Activated CD4-positive, alpha-beta T cell treated with anti-CD3 and anti-CD28 coated beads for 36 hours (primary cell): Measurements from ENCODE around the gene TENM3. TPM values are rescaled to one million over a fixed set of nuclear protein-coding genes. Genes with fewer than 3 reads are reported as not detected.

Experiments
- ATAC-seq: fragments of 200-7000 bp; cut with Tn5 transposase; one replicate; pipeline ENCODE4 v1.10.0; 2021; ENCODE audit warnings: mild to moderate bottlenecking, moderate library complexity
- CTCF ChIA-PET: fragments of 350-600 bp; sonication (Branson Sonifier 250); formaldehyde crosslinking; loops from one replicate; lab custom pipeline; 2021; ENCODE audit warnings: antibody characterized with exemption; lab: Charles Lee
- POLR2A ChIA-PET: fragments of 350-600 bp; sonication (Branson Sonifier 250); formaldehyde crosslinking; loops from one replicate; lab custom pipeline; 2021; ENCODE audit warnings: antibody characterized with exemption, inconsistent platforms; lab: Charles Lee
- DNase-seq: peaks from one replicate; pipeline ENCODE4 v3.0.0-alpha.2; 2020
- H3K27ac Mint-ChIP-seq: one replicate; pipeline ENCODE4 v1.8.0; 2021; ENCODE audit warnings: mixed read lengths
- H3K27me3 Mint-ChIP-seq: one replicate; pipeline ENCODE4 v1.8.0; 2021; ENCODE audit warnings: mixed read lengths
- H3K36me3 Mint-ChIP-seq: one replicate; pipeline ENCODE4 v1.8.0; 2021; ENCODE audit warnings: low read depth, mixed read lengths
- H3K4me1 Mint-ChIP-seq: one replicate; pipeline ENCODE4 v1.8.0; 2021; ENCODE audit warnings: mixed read lengths
- H3K4me3 Mint-ChIP-seq: one replicate; pipeline ENCODE4 v1.8.0; 2021; ENCODE audit warnings: mild to moderate bottlenecking, moderate library complexity, mixed read lengths
- H3K9me3 Mint-ChIP-seq: one replicate; pipeline ENCODE4 v1.8.0; 2021; ENCODE audit warnings: low read depth, mixed read lengths
- intact Hi-C, 2 experiments: fragments of 100-400 bp; cut with DNase I in 1 of 2; cut with micrococcal nuclease in 1 of 2; formaldehyde crosslinking; loops; one replicate each; pipeline versions ENCODE4 v1.14.2 to v1.15.1; 2022 to 2024; cut with DNase I, micrococcal nuclease
- total RNA-seq, 2 experiments: library from RNA; stranded (reverse); gene quantifications; one replicate each; pipeline ENCODE4 v1.2.3, GENCODE V29; 2021

TENM3 gene
- total RNA-seq, 2 experiments from 2014 or later = not detected

DNA sequence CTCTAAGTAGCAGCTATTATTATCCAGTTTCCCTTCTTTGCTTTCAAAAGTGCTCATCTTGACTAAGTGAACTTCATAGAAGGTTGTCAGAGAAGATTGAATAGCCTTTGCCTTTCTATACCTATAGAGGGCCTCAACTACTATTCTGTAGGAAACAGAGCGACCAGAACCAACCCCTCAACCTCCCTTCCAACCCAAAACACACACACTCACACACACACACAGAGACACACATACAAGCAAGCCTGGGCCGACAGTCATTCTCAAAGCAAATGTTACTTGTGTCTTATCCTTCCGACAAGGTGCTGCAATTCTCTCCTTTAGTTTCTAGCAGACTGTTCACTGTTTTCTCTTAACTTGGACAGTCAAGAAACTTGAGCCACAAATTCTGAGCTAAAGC, 472.3 kb downstream of the TENM3 start:
- POLR2A ChIA-PET = no interaction called here
- ATAC-seq = no peak
- no peaks in the 10 kb centered on the region for H3K36me3 Mint-ChIP-seq
- no peak overlapping the region for H3K27ac Mint-ChIP-seq
- CTCF ChIA-PET = interaction anchor here (0.5 to 0.8 kb wide), 2 partner anchors 103 to 1437 kb away, joined by 3 read pairs; no protein-coding TSS in a partner anchor
- no peak overlapping the region for H3K4me3 Mint-ChIP-seq
- DNase-seq = no peak
- no peaks in the 10 kb centered on the region for H3K4me1 Mint-ChIP-seq
- peaks cover 8% of the 10 kb centered on the region for H3K27me3 Mint-ChIP-seq
- H3K9me3 Mint-ChIP-seq = no peaks in the 10 kb centered on the region
- intact Hi-C loops = no loop called here

DNA sequence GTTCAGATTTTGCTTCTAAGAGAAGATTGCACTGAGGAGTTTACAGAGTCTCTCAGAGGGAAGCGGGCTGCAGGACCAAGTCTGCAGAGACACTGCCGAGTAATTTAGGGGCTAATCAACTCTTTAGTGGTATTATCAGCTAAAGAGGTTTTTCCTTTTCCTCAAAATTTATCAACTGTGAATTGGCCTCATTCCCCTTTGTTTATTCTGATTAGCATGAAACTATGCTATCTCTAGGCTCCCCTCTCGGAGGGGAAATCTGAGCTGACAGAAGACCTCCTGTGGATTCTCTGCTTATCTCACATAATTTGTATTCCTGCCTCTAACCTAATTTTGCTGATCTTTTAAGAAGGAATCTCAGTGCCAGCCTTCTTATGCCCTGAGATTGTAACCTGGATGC, 473.0 kb downstream of the TENM3 start:
- ChIA-PET CTCF (interaction anchor here (0.8 to 0.9 kb wide), 2 partner anchors 37 to 103 kb away, joined by 3 read pairs; no protein-coding TSS in a partner anchor), POLR2A (no interaction called here)
- Mint-ChIP-seq H3K27ac (no peak overlapping the region), H3K4me3 (no peak overlapping the region), H3K4me1 (no peaks in the 10 kb centered on the region), H3K36me3 (no peaks in the 10 kb centered on the region), H3K27me3 (peaks cover 8% of the 10 kb centered on the region), H3K9me3 (no peaks in the 10 kb centered on the region)
- intact Hi-C loops = no loop called here
- no peak for ATAC-seq
- no peak for DNase-seq

- no peak overlapping the region for H3K4me3 Mint-ChIP-seq
- no peak for ATAC-seq
- H3K36me3 Mint-ChIP-seq = no peaks in the 10 kb centered on the region
- intact Hi-C loops = no loop called here
- no peak overlapping the region for H3K27ac Mint-ChIP-seq
- CTCF ChIA-PET = interaction anchor here (0.7 kb wide), 1 partner anchor 60 kb away, joined by 3 read pairs; no protein-coding TSS in a partner anchor
- POLR2A ChIA-PET = no interaction called here
- DNase-seq = no peak
- no peaks in the 10 kb centered on the region for H3K9me3 Mint-ChIP-seq
- no peaks in the 10 kb centered on the region for H3K4me1 Mint-ChIP-seq
- peaks cover 8% of the 10 kb centered on the region for H3K27me3 Mint-ChIP-seq
These were observed 474.8 kb downstream of the TENM3 start for GRCh38 chr4:182717788-182718583.

GRCh38 chr4:182724414-182724813, 481.2 kb downstream of the TENM3 start:
- H3K9me3 Mint-ChIP-seq = no peaks in the 10 kb centered on the region
- no peak for ATAC-seq

DNA sequence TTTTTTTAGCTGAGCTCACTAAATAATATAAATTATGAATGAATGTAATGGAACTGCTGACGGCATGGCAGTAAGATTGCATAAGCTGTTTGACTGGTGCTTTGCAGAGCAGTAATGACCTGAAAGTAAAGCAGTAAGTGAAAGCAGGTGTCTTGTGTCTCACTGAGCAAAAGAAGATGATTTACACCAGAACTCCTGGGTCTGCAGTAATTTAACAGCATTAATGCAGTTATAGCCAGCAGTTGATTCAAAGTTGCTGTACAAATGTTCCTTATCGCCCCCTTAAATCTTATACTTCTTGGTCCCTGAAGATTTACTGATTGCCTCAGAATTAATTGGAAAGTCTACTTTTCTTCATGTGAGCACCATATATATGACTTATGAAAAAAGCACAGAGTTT, 486.3 kb downstream of the TENM3 start:
- no peaks in the 10 kb centered on the region for H3K36me3 Mint-ChIP-seq
- H3K4me1 Mint-ChIP-seq = no peaks in the 10 kb centered on the region
- ATAC-seq (no peak), DNase-seq (no peak)
- intact Hi-C loops = no loop called here
- ChIA-PET CTCF (no interaction called here), POLR2A (no interaction called here)
- H3K27ac Mint-ChIP-seq = no peak overlapping the region
- peaks cover 4% of the 10 kb centered on the region for H3K27me3 Mint-ChIP-seq
- no peaks in the 10 kb centered on the region for H3K9me3 Mint-ChIP-seq
- H3K4me3 Mint-ChIP-seq = no peak overlapping the region

More at GRCh38 chr4:182724414-182724813, 481.2 kb downstream of the TENM3 start:
- no peak overlapping the region for H3K27ac Mint-ChIP-seq
- intact Hi-C loops = no loop called here
- peaks cover 2% of the 10 kb centered on the region for H3K27me3 Mint-ChIP-seq
- no peak overlapping the region for H3K4me3 Mint-ChIP-seq
- no peaks in the 10 kb centered on the region for H3K36me3 Mint-ChIP-seq
- DNase-seq = no peak
- CTCF ChIA-PET = no interaction called here
- POLR2A ChIA-PET = no interaction called here
- no peaks in the 10 kb centered on the region for H3K4me1 Mint-ChIP-seq

- no peak for ATAC-seq
- DNase-seq = no peak
- POLR2A ChIA-PET = no interaction called here
- intact Hi-C loops = no loop called here
- no peaks in the 10 kb centered on the region for H3K9me3 Mint-ChIP-seq
- no peak overlapping the region for H3K4me3 Mint-ChIP-seq
- no peaks in the 10 kb centered on the region for H3K4me1 Mint-ChIP-seq
- peaks cover 4% of the 10 kb centered on the region for H3K27me3 Mint-ChIP-seq
- H3K36me3 Mint-ChIP-seq = no peaks in the 10 kb centered on the region
- H3K27ac Mint-ChIP-seq = no peak overlapping the region
- CTCF ChIA-PET = no interaction called here
These were observed 487.6 kb downstream of the TENM3 start for GRCh38 chr4:182730791-182731190.

GRCh38 chr4:182736207-182736606, 493.0 kb downstream of the TENM3 start:
- H3K4me3 Mint-ChIP-seq = no peak overlapping the region
- H3K36me3 Mint-ChIP-seq = no peaks in the 10 kb centered on the region
- H3K4me1 Mint-ChIP-seq = no peaks in the 10 kb centered on the region
- ChIA-PET POLR2A (no interaction called here), CTCF (interaction anchor here (1.4 kb wide), 1 partner anchor 9 kb away, joined by 4 read pairs; no protein-coding TSS in a partner anchor)
- DNase-seq (no peak), ATAC-seq (no peak)
- intact Hi-C loops = no loop called here
- no peaks in the 10 kb centered on the region for H3K9me3 Mint-ChIP-seq
- H3K27ac Mint-ChIP-seq = no peak overlapping the region
- H3K27me3 Mint-ChIP-seq = peaks cover 10% of the 10 kb centered on the region

DNA sequence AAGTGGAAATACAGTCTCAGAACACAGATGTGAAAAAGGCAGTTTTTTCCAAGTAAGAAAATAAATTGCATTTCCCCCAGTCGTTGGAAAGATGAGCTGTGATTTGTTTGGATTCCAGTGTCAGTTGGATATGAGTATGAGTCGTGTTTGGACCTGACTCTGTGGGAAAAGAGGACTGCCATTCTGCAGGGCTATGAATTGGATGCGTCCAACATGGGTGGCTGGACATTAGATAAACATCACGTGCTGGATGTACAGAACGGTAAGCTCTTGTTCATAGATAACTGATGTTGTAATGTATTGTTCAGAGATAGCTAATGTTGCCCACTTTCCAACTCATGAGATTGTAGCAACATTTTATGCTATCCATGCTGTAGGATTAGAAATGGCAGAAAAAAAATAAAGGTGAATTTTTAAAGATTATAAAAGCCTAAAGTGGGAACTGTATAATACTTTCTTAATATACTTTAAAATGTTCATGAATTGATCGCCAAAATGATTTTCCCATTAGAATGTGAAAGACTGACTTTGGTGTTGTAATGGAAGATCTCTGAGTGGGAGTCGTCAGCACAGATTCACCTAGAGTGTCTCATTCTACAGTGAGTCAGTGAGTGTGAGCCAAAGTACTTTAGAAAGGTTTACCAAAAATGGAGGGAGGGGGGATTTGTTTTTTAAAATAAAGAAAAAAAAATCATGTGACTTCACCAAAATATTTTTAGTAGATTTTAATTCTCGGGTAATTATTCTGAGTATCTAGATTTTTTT, 495.3 kb downstream of the TENM3 start:
- Mint-ChIP-seq H3K9me3 (no peaks in the 10 kb centered on the region), H3K4me3 (no peak overlapping the region), H3K36me3 (no peaks in the 10 kb centered on the region), H3K27ac (no peak overlapping the region), H3K4me1 (no peaks in the 10 kb centered on the region), H3K27me3 (peaks cover 8% of the 10 kb centered on the region)
- DNase-seq = no peak
- no peak for ATAC-seq
- CTCF ChIA-PET = no interaction called here
- intact Hi-C loops = no loop called here
- POLR2A ChIA-PET = no interaction called here

DNA sequence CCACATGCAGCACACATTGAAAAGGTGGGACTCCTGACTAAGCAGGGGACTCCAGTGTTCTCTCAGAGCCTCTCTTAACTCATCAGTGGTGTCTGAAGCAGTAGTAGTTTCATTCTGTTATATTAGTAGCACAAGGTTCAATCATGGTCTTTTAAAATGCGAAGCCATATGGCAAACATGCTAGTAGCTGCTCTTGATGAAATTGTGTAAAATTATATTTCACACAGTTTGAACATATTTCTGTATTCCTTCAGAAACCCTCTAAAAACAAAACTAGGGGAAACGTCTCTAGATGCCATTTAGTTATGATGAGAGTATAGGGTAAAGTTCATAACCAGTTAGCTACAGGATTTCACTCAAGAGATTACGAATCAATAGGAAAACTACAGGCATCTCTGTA, 497.1 kb downstream of the TENM3 start:
- POLR2A ChIA-PET = no interaction called here
- intact Hi-C loops = no loop called here
- H3K9me3 Mint-ChIP-seq = no peaks in the 10 kb centered on the region

GRCh38 chr4:182741054-182741453, 497.9 kb downstream of the TENM3 start:
- Mint-ChIP-seq H3K4me3 (no peak overlapping the region), H3K27ac (no peak overlapping the region), H3K27me3 (peaks cover 6% of the 10 kb centered on the region), H3K9me3 (no peaks in the 10 kb centered on the region), H3K36me3 (no peaks in the 10 kb centered on the region), H3K4me1 (no peaks in the 10 kb centered on the region)
- ATAC-seq = no peak
- DNase-seq = no peak
- CTCF ChIA-PET = no interaction called here
- intact Hi-C loops = no loop called here
- POLR2A ChIA-PET = no interaction called here

More for the DNA sequence above, 497.1 kb downstream of the TENM3 start:
- CTCF ChIA-PET = no interaction called here
- Mint-ChIP-seq H3K4me1 (no peaks in the 10 kb centered on the region), H3K27ac (no peak overlapping the region), H3K4me3 (no peak overlapping the region), H3K36me3 (no peaks in the 10 kb centered on the region), H3K27me3 (peaks cover 6% of the 10 kb centered on the region)
- DNase-seq = no peak
- ATAC-seq = no peak

- H3K27ac Mint-ChIP-seq = no peak overlapping the region
- no peak for DNase-seq
- intact Hi-C loops = no loop called here
- no peaks in the 10 kb centered on the region for H3K4me1 Mint-ChIP-seq
- CTCF ChIA-PET = no interaction called here
- ATAC-seq = no peak
- H3K9me3 Mint-ChIP-seq = no peaks in the 10 kb centered on the region
- no peak overlapping the region for H3K4me3 Mint-ChIP-seq
- POLR2A ChIA-PET = no interaction called here
- H3K27me3 Mint-ChIP-seq = peaks cover 6% of the 10 kb centered on the region
- no peaks in the 10 kb centered on the region for H3K36me3 Mint-ChIP-seq
These were observed 498.7 kb downstream of the TENM3 start for GRCh38 chr4:182741914-182742313.

DNA sequence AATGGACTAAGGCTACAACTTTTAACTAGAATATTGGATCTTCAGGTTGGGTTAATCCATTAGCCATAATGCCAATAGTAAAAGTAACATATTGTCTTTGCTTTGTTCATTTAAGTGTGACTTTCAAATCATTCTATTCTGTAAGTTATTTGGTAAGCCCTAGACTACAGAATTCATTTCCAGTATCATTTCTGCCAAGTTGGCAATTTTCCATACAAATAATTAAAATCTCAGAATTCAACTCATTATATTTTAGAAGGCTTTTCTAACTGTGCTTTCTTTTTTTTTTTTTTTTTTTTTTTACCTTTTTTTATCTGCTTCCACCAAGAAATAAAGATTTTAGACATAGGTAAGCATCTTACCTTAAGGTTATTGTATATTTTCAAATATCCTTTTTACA, 500.6 kb downstream of the TENM3 start:
- ChIA-PET CTCF (no interaction called here), POLR2A (no interaction called here)
- no peaks in the 10 kb centered on the region for H3K4me1 Mint-ChIP-seq
- no peak overlapping the region for H3K4me3 Mint-ChIP-seq
- intact Hi-C loops = no loop called here
- H3K36me3 Mint-ChIP-seq = no peaks in the 10 kb centered on the region
- peaks cover 1% of the 10 kb centered on the region for H3K27me3 Mint-ChIP-seq
- DNase-seq = no peak
- no peaks in the 10 kb centered on the region for H3K9me3 Mint-ChIP-seq
- no peak overlapping the region for H3K27ac Mint-ChIP-seq
- ATAC-seq = no peak
